ENCODE results near the gene PTPRCAP.

The PTPRCAP gene

DNA sequence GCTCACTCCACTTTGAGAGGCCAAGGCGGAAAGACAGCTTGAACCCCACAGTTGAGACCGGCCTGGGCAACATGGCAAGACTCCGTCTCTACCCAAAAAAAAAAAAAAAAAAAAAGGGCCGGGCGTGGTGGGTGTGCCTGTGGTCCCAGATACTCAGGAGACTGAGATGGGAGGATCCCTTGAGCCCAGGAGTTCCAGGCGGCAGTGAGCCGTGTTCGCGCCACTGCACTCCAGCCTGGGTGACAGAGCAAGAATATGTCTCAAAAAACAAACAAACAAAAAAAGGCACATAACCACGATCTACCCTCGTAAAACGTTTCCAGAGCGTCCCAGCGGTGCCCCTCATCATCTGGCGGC lies 46.6 kb downstream of the PTPRCAP start:
- Histone ChIP-seq H3K4me1 (ENCODE audit: low read length) (peaks cover 9% of the 10 kb centered on the region), H3K9me2 (replicated peaks; ENCODE audit: insufficient read depth, low read length) (no peaks in the 10 kb centered on the region), H3K9ac (ENCODE audit: low read length) (peak overlapping the region; percentile 91), H3K79me2 (ENCODE audit: low read length) (peaks cover 44% of the 10 kb centered on the region), H4K20me1 (ENCODE audit: insufficient read depth, low read length) (no peaks in the 10 kb centered on the region), H3F3A (ENCODE audit: insufficient read depth, low read length) (peaks cover 12% of the 10 kb centered on the region; the same call in 1 of the 2 replicates), H3K36me3 (replicated peaks; ENCODE audit: insufficient read depth, low read length) (no peaks in the 10 kb centered on the region), H3K4me3 (ENCODE audit: low read length) (peak overlapping the region; percentile 97), H3K9me3 (replicated peaks; ENCODE audit: insufficient read depth, low read length) (no peaks in the 10 kb centered on the region), H3K4me2 (ENCODE audit: low read depth, low read length) (peak overlapping the region; percentile 74), H3K27ac (ENCODE audit: low read length) (peak overlapping the region; percentile 50; the same call in 1 of the 2 replicates), H2AFZ (ENCODE audit: low read length) (peak overlapping the region; percentile 98), H3K27me3 (replicated peaks; ENCODE audit: insufficient read depth, low read length) (no peaks in the 10 kb centered on the region)
- TF ChIP-seq EZH2 (optimal IDR thresholded peaks at IDR 0.05; ENCODE audit: low read depth, low read length) (no peak), EZH2phosphoT487 (IDR thresholded peaks at IDR 0.05; ENCODE audit: low read length) (no peak)
- TF ChIP-seq, protein P1, sequence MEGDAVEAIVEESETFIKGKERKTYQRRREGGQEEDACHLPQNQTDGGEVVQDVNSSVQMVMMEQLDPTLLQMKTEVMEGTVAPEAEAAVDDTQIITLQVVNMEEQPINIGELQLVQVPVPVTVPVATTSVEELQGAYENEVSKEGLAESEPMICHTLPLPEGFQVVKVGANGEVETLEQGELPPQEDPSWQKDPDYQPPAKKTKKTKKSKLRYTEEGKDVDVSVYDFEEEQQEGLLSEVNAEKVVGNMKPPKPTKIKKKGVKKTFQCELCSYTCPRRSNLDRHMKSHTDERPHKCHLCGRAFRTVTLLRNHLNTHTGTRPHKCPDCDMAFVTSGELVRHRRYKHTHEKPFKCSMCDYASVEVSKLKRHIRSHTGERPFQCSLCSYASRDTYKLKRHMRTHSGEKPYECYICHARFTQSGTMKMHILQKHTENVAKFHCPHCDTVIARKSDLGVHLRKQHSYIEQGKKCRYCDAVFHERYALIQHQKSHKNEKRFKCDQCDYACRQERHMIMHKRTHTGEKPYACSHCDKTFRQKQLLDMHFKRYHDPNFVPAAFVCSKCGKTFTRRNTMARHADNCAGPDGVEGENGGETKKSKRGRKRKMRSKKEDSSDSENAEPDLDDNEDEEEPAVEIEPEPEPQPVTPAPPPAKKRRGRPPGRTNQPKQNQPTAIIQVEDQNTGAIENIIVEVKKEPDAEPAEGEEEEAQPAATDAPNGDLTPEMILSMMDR (IDR thresholded peaks at IDR 0.05; ENCODE audit: low read length): no peak
- no peak for DNase-seq

DNA sequence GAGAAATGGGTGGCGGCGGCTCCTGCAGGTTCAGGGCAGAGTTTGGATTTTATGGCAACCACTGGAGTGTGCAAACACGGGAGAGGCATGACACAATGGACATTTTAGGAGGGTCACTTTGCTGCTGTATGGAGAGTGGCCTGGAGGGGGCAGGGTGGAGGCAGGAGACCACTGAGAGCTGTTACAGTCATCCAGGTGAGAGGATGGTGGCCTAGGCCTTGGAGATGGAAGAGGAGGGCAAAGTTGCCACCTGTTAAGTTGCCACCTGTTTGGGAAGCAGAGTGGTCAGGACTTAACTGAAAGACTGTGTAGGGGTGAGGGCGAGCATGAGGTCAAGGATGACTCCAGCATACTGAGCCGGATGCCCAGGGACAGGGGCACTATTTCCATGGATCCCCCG lies 48.0 kb downstream of the PTPRCAP start:
- peaks cover 9% of the 10 kb centered on the region for H3K4me1 ChIP-seq (ENCODE audit: low read length)
- H3F3A ChIP-seq (ENCODE audit: insufficient read depth, low read length): peaks cover 12% of the 10 kb centered on the region; the same call in 1 of the 2 replicates
- H3K27me3 ChIP-seq (replicated peaks; ENCODE audit: insufficient read depth, low read length): peaks cover 3% of the 10 kb centered on the region; the same call in 1 of the 2 replicates
- no peaks in the 10 kb centered on the region for H3K36me3 ChIP-seq (replicated peaks; ENCODE audit: insufficient read depth, low read length)
- peaks cover 37% of the 10 kb centered on the region for H3K79me2 ChIP-seq (ENCODE audit: low read length)
- H3K9me2 ChIP-seq (replicated peaks; ENCODE audit: insufficient read depth, low read length): no peaks in the 10 kb centered on the region
- no peak overlapping the region for H2AFZ ChIP-seq (ENCODE audit: low read length)
- H3K9ac ChIP-seq (ENCODE audit: low read length): no peak overlapping the region
- H3K27ac ChIP-seq (ENCODE audit: low read length): no peak overlapping the region
- no peak overlapping the region for H3K4me3 ChIP-seq (ENCODE audit: low read length)
- H3K9me3 ChIP-seq (replicated peaks; ENCODE audit: insufficient read depth, low read length): no peaks in the 10 kb centered on the region
- TF ChIP-seq, protein P1 (IDR thresholded peaks at IDR 0.05; ENCODE audit: low read length): peak; percentile 67
- TF ChIP-seq EZH2phosphoT487 (IDR thresholded peaks at IDR 0.05; ENCODE audit: low read length): no peak
- H4K20me1 ChIP-seq (ENCODE audit: insufficient read depth, low read length): no peaks in the 10 kb centered on the region
- H3K4me2 ChIP-seq (ENCODE audit: low read depth, low read length): no peak overlapping the region
- DNase-seq: peak; percentile 45

DNA sequence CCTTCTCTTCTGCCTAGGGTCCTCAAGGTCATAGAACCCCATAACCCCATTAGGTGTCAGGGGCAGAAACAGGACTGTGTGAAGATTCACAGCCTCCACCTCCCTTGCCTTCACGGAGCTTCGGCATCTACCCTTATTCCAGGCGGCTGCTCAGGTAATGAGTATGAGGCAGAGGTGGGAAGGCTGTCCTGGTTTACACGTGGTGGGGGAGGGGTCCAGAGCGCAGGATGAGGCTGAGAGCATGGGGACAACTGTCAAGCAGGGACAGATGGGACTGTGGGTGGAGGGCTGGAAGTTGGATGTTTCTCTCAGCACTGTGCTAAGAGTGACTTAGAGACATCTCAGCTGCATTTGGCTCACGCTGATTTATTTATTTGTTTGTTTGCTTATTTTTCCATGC lies 50.0 kb downstream of the PTPRCAP start:
- H4K20me1 ChIP-seq (ENCODE audit: insufficient read depth, low read length): no peaks in the 10 kb centered on the region
- no peak overlapping the region for H2AFZ ChIP-seq (ENCODE audit: low read length)
- H3K36me3 ChIP-seq (replicated peaks; ENCODE audit: insufficient read depth, low read length): no peaks in the 10 kb centered on the region
- peaks cover 12% of the 10 kb centered on the region; the same call in 1 of the 2 replicates for H3F3A ChIP-seq (ENCODE audit: insufficient read depth, low read length)
- peaks cover 6% of the 10 kb centered on the region for H3K4me1 ChIP-seq (ENCODE audit: low read length)
- no peaks in the 10 kb centered on the region for H3K9me2 ChIP-seq (replicated peaks; ENCODE audit: insufficient read depth, low read length)
- no peaks in the 10 kb centered on the region for H3K9me3 ChIP-seq (replicated peaks; ENCODE audit: insufficient read depth, low read length)
- no peak overlapping the region for H3K4me3 ChIP-seq (ENCODE audit: low read length)
- no peak overlapping the region for H3K9ac ChIP-seq (ENCODE audit: low read length)
- peaks cover 19% of the 10 kb centered on the region for H3K79me2 ChIP-seq (ENCODE audit: low read length)
- no peak overlapping the region for H3K4me2 ChIP-seq (ENCODE audit: low read depth, low read length)
- H3K27me3 ChIP-seq (replicated peaks; ENCODE audit: insufficient read depth, low read length): peaks cover 6% of the 10 kb centered on the region; the same call in 1 of the 2 replicates
- no peak for DNase-seq
- H3K27ac ChIP-seq (ENCODE audit: low read length): no peak overlapping the region
- TF ChIP-seq EZH2phosphoT487 (IDR thresholded peaks at IDR 0.05; ENCODE audit: low read length) (no peak), EZH2 (optimal IDR thresholded peaks at IDR 0.05; ENCODE audit: low read depth, low read length) (no peak)
- TF ChIP-seq, protein P1 (IDR thresholded peaks at IDR 0.05; ENCODE audit: low read length): no peak

All from MM.1S (cell line).